Stimulated activated effector memory CD8-positive, alpha-beta T cell treated with anti-CD3 and anti-CD28 coated beads, Interleukin-12 subunit alpha, Interleukin-12 subunit beta, amount 100 ng/mL, for 72 hours (primary cell): ENCODE measurements around the gene RNASET2.
A peak's percentile ranks its signal among the peaks of the same experiment; 100 is the strongest.

Source experiments
- ATAC-seq: fragments of 150-1000 bp; cut with Tn5 transposase; 2 replicates; pipeline ENCODE4 v1.10.0; 2021
- DNase-seq, 2 donors: peaks; one replicate each; pipeline ENCODE4 v3.0.0; 2021 to 2022; ENCODE audit warnings: low spot score in 2 of 2
- H3K27ac Mint-ChIP-seq: one replicate; pipeline ENCODE4 v1.8.0; 2022; ENCODE audit warnings: mild to moderate bottlenecking, mixed read lengths
- H3K36me3 Mint-ChIP-seq: one replicate; pipeline ENCODE4 v1.8.0; 2022; ENCODE audit warnings: mild to moderate bottlenecking, mixed read lengths
- H3K4me1 Mint-ChIP-seq: one replicate; pipeline ENCODE4 v1.8.0; 2022; ENCODE audit warnings: mixed read lengths
- H3K4me3 Mint-ChIP-seq: one replicate; pipeline ENCODE4 v1.8.0; 2022; ENCODE audit warnings: mild to moderate bottlenecking, mixed read lengths
- H3K9me3 Mint-ChIP-seq: one replicate; pipeline ENCODE4 v1.8.0; 2022; ENCODE audit warnings: mixed read lengths

RNASET2 gene

DNA sequence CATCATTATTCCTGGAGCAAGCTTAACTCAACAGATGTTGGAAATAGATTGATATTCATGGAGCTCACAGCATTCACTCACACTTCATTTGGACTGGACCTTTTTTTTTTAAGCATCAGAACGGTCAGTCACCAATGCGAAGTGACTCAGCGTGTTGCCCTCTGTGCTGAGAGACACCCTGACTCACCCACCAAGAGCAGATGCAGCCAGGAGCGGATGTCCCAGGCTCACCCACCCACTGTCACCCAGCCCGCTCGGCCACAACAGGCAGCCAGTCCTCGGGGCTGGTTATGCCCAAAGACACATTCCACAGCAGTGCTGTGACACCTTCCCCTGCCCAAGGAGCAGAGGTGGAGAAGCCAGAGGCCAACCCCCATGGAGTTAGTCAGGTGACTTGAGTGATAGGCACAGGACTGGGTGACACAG lies 15.7 kb downstream of the RNASET2 start:
- DNase-seq (no peak), ATAC-seq (peak; percentile 82)
- Mint-ChIP-seq H3K4me3 (no peak overlapping the region), H3K4me1 (peaks cover 23% of the 10 kb centered on the region), H3K9me3 (no peaks in the 10 kb centered on the region), H3K36me3 (peaks cover 80% of the 10 kb centered on the region), H3K27ac (no peak overlapping the region)

DNA sequence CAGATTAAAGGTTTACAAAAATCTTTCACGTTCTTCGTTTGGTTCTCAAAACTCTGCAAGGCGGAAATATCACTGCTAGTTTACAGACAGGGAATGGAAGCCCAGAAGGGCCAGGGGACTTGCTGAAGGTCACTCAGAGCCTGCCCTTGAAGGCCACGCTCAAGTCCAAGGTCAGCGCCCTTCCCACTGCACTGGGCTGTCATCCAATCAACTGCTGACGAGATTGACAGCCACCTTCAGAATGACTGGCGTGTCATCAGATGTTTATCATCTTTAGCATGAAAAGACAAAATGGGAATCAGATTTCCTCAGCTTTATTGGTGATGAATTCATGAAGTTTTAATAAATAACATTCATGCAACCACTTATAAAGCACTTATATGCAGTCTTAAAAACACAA lies 16.5 kb downstream of the RNASET2 start:
- peaks cover 18% of the 10 kb centered on the region for H3K4me1 Mint-ChIP-seq
- no peak for ATAC-seq

DNA sequence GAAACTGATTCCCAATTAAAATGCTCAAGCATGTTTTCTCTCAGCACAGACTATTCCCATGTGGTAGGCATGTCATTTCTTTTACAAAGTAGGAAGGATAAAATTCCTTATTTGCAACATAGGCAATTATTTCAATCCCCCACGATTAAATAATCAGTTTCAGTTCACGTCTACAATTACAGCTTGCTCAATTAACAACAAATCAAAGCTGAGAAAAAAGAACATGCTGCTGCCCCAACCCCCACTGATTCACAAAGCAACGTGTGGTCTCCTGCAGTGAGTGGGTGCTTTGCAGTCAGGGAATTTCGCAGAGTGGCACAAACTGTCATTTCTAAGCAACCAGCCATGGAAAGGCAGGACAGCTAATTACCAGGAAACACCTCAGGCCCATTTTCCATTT lies 17.0 kb downstream of the RNASET2 start:
- H3K36me3 Mint-ChIP-seq, result peaks cover 84% of the 10 kb centered on the region
- peaks cover 16% of the 10 kb centered on the region for H3K4me1 Mint-ChIP-seq
- DNase-seq (no peak), ATAC-seq (no peak)
- no peaks in the 10 kb centered on the region for H3K9me3 Mint-ChIP-seq
- no peak overlapping the region for H3K27ac Mint-ChIP-seq
- no peak overlapping the region for H3K4me3 Mint-ChIP-seq

More for the DNA sequence above, 16.5 kb downstream of the RNASET2 start:
- H3K36me3 Mint-ChIP-seq, result peaks cover 80% of the 10 kb centered on the region
- no peak for DNase-seq
- no peak overlapping the region for H3K4me3 Mint-ChIP-seq
- no peak overlapping the region for H3K27ac Mint-ChIP-seq
- no peaks in the 10 kb centered on the region for H3K9me3 Mint-ChIP-seq

DNA sequence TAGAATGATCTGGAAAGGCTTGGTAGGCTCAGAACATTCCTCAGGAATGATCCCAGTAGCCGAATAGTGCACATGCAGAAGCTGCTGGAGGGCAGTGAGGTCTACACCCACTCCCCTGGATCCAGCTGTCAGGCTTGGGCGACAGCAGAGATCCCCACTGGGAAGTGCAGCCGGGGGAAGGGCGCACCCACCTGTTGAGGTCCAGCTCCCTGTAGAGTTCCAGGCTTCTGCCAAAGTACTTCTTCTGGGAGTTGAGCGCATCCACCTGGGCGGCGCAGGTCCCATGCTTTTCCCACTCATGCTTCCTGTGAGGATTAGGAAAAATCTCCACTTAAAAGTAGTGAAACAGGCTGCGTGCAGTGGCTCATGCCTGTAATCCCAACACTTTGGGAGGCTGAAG lies 17.6 kb downstream of the RNASET2 start:
- Mint-ChIP-seq H3K27ac (no peak overlapping the region), H3K4me1 (peaks cover 16% of the 10 kb centered on the region), H3K36me3 (peaks cover 85% of the 10 kb centered on the region), H3K4me3 (no peak overlapping the region), H3K9me3 (no peaks in the 10 kb centered on the region)
- ATAC-seq (no peak), DNase-seq (no peak)

DNA sequence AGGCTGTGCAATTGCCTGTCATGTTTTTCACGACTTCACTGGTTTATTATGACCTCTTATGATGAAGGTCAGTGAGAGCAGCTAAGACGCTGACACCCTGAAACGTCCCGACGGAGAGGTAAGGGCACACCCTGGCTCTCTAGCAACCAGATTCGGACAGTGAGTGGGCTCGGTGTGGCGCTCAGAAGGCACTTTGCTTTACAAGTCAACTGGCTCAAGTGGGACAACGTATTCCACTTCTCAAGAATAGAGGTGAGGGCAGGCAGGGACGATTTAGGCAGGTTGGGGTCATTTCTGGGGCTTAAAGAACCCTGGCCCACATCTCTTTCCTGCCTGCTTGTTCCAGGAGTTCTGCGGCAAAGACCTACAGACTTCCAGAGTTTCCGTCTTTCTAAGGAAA lies 18.2 kb downstream of the RNASET2 start:
- DNase-seq (no peak), ATAC-seq (no peak)
- H3K9me3 Mint-ChIP-seq, result no peaks in the 10 kb centered on the region
- peaks cover 85% of the 10 kb centered on the region for H3K36me3 Mint-ChIP-seq
- no peak overlapping the region for H3K27ac Mint-ChIP-seq
- no peak overlapping the region for H3K4me3 Mint-ChIP-seq
- peaks cover 11% of the 10 kb centered on the region for H3K4me1 Mint-ChIP-seq

DNA sequence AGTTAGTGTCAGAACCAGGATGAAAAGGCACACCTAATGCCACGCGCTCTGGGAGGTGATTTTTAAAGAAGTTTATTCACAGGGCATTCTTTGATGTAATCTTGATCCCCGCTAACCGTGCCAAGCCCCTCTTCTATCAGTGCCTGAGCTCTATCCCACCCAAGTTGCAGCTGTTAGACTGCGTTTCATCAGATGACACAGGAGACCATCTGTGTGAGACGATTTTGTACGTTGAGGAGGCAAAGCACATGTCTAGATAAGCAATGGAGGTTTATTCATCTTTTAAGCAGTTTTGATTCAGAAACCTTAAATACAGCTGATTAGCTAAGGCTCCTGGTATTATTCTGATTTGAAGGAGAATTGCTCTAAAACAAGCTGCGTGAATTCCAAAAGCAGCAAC lies 18.6 kb downstream of the RNASET2 start:
- peaks cover 81% of the 10 kb centered on the region for H3K36me3 Mint-ChIP-seq
- no peak overlapping the region for H3K4me3 Mint-ChIP-seq
- peaks cover 8% of the 10 kb centered on the region for H3K4me1 Mint-ChIP-seq
- DNase-seq, result no peak
- ATAC-seq, result no peak
- no peak overlapping the region for H3K27ac Mint-ChIP-seq
- no peaks in the 10 kb centered on the region for H3K9me3 Mint-ChIP-seq

DNA sequence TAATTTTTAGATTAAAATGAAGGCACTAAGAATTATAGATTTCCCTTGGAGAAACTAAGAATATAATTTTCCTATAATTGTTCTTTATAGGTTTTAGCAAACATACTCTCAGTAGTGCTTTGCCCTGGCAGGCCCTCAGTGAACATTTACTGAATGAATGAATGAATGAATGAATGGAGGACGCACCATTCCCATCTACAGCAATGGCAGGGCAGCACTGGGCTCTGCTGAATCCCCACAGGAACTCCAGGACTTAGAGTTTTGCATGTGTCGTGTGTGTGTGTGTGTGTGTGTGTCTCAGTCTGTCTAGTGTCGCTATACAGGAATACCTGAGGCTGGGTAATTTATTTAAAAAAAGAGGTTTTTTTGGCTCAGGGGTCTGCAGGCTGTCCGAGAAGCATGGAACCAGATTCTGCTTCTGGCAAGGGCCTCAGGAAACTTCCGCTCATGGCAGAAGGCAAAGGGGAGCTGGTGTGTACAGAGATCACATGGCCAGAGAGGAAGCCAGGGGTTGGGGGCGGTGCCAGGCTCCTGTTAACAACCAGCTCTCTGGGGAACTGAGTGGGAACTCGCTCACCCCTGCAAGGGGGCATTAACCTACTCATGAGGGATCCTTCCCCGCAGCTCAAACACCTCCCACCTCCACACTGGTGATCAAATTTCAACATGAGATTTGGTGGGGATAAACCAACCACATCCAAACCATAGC lies 20.1 kb downstream of the RNASET2 start:
- Mint-ChIP-seq H3K9me3 (no peaks in the 10 kb centered on the region), H3K36me3 (peaks cover 69% of the 10 kb centered on the region), H3K4me3 (no peak overlapping the region), H3K4me1 (peaks cover 16% of the 10 kb centered on the region), H3K27ac (no peak overlapping the region)
- ATAC-seq (no peak), DNase-seq (no peak)

DNA sequence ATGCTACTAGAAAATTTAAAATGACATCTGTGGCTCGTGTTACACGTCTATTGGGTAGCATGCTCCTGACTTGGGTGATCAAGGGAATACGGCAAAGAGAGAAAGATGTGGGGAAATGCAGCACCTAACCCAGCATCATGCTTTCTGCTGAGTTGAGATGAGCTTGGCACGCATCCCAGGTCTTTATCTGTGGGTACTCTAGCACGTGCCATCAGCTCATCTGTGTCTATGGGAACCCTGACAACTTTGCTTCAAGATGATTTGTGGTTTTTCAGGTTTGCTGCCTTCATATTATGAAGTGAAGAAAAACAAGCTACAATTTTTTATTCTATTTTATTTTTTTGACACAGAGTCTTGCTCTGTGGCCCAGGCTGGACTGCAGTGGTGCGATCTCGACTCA lies 21.0 kb downstream of the RNASET2 start:
- peaks cover 22% of the 10 kb centered on the region for H3K4me1 Mint-ChIP-seq
- no peaks in the 10 kb centered on the region for H3K9me3 Mint-ChIP-seq
- DNase-seq (no peak), ATAC-seq (no peak)
- H3K27ac Mint-ChIP-seq, result no peak overlapping the region
- H3K4me3 Mint-ChIP-seq, result no peak overlapping the region
- H3K36me3 Mint-ChIP-seq, result peaks cover 65% of the 10 kb centered on the region

DNA sequence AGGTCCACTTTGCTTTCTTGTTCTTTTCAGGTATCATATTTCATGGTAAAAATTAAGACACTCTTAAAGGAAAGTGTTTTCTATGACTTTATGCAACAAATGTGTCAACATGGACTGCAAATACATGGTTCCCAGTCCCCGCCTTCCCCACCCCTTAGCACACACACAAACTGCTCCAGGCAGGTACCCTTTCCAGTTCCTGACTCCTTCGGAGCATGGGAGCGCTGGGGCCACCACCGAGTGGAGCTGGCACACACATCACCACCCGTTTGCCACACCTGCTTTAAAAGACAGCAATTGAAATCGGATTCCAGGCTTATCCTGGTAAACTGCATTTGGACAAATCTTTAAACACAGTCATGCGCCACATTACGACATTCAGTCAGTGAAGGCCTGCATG lies 22.2 kb downstream of the RNASET2 start:
- H3K9me3 Mint-ChIP-seq, result no peaks in the 10 kb centered on the region
- DNase-seq, result no peak
- no peak overlapping the region for H3K4me3 Mint-ChIP-seq
- peaks cover 22% of the 10 kb centered on the region for H3K4me1 Mint-ChIP-seq
- H3K27ac Mint-ChIP-seq, result no peak overlapping the region
- ATAC-seq, result no peak
- peaks cover 64% of the 10 kb centered on the region for H3K36me3 Mint-ChIP-seq

DNA sequence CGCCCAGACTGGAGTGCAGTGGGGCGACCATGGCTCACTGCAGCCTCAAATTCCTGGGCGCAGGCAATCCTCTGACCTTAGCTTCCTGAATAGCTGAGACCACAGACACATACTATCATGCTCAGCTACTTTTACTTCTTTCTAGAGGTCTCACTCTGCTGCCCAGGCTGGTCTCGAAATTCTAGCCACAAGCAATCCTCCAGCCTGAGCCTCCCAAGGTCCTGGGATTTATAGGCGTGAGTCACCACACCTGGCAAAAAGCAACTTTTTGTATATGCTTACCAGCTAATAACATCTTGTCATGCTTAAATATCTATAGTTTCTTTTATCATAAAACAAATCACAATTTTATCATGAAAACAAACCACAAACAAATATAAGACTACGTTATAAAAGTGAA lies 23.0 kb downstream of the RNASET2 start:
- no peaks in the 10 kb centered on the region for H3K9me3 Mint-ChIP-seq
- H3K4me1 Mint-ChIP-seq, result peaks cover 22% of the 10 kb centered on the region
- H3K36me3 Mint-ChIP-seq, result peaks cover 64% of the 10 kb centered on the region
- H3K27ac Mint-ChIP-seq, result peak overlapping the region; percentile 65
- DNase-seq (no peak), ATAC-seq (no peak)
- no peak overlapping the region for H3K4me3 Mint-ChIP-seq

DNA sequence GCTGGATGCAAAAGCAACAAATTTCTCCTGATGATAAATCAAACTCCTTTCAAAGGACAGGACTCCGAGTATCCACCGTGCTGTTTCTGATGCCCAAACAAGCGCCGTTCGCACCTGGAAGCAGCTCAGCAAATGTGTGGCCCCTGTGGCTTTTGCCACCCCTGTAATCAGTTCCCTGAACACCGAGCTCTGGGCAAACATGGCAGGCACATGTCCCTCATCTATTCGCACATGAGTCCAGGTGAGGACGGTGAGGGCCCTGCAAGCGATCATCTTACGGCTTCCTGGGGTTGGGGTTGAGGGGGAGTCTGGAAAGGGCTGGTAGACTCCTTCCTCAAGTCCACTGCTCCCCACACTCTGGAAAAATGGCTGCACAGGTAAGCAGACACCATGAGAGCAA lies 23.7 kb downstream of the RNASET2 start:
- no peak for DNase-seq
- Mint-ChIP-seq H3K9me3 (no peaks in the 10 kb centered on the region), H3K4me1 (peaks cover 22% of the 10 kb centered on the region), H3K4me3 (no peak overlapping the region), H3K27ac (peak overlapping the region; percentile 65), H3K36me3 (peaks cover 64% of the 10 kb centered on the region)
- ATAC-seq, result no peak

DNA sequence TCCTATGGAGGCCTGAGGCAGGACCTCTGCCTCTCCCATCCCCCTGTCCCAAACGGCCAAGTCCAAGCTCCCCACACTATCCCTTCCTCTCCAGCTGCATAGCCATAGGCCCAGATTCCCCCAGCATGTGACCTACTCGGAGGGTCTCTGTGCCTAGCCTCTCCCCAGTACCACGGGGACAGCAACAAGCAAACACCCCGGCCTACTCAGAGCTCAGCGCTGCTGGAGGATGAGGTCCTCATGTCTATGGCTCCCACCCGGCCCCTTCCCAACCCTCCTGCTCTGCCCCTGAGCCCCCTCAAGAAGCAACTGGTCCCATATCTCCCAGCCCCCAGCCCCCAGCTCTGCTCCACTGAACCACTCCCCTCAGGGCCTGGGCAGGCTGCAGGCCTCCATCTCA lies 24.2 kb downstream of the RNASET2 start:
- Mint-ChIP-seq H3K27ac (peak overlapping the region; percentile 65), H3K4me3 (no peak overlapping the region)

DNA sequence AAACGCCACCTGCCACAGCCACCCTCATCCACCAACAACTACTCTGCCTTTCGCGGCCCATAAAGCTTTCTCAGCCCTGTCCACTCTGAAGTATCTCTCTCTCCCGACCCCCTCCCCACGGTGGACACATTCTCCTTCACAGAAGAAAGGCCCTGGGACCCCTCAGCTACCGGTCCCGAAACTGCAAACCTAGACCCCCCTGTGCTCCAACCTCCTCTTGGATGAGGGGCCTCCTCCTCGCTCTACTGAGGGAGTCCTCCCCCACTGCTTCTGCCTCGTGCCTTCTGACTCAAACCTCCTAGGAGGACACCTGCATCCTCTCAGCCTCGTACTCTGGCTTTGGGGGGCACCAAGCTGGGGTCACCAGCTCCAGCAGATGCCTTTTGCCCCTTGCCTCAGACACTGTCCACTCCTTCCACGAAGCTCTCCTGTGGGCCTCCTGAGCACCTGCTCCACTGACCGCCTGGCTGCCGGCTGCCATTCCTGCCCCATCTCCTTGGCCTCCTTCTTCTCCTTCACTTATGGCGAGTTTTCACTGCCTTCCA lies 24.9 kb downstream of the RNASET2 start:
- ATAC-seq, result no peak
- H3K36me3 Mint-ChIP-seq, result peaks cover 66% of the 10 kb centered on the region
- peak overlapping the region; percentile 65 for H3K27ac Mint-ChIP-seq
- H3K4me3 Mint-ChIP-seq, result no peak overlapping the region
- no peak for DNase-seq
- peaks cover 22% of the 10 kb centered on the region for H3K4me1 Mint-ChIP-seq
- H3K9me3 Mint-ChIP-seq, result no peaks in the 10 kb centered on the region

More for the DNA sequence above, 24.2 kb downstream of the RNASET2 start:
- H3K36me3 Mint-ChIP-seq, result peaks cover 64% of the 10 kb centered on the region
- no peaks in the 10 kb centered on the region for H3K9me3 Mint-ChIP-seq
- peaks cover 22% of the 10 kb centered on the region for H3K4me1 Mint-ChIP-seq
- DNase-seq (no peak), ATAC-seq (no peak)

DNA sequence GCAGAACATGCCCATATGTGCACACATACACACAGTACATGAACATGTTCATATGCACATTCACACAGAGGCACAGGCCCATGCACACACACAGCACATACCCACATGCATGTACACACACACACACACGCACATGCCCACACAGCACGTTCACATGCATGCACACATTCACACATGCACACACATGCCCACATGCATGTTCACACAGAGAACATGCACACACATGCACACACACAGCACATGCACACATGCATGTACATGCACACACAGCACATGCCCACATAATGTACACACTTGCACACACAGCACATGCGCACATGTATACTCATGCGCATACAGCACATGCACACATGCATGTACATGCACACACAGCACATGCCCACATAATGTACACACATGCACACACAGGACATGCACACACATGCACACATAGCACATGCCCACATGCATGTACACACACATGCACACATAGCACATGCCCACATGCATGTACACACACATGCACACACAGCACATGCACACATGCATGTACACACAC lies 25.9 kb downstream of the RNASET2 start:
- Mint-ChIP-seq H3K9me3 (no peaks in the 10 kb centered on the region), H3K27ac (no peak overlapping the region), H3K4me1 (peaks cover 22% of the 10 kb centered on the region), H3K36me3 (peaks cover 56% of the 10 kb centered on the region), H3K4me3 (no peak overlapping the region)
- ATAC-seq (no peak), DNase-seq (no peak)

DNA sequence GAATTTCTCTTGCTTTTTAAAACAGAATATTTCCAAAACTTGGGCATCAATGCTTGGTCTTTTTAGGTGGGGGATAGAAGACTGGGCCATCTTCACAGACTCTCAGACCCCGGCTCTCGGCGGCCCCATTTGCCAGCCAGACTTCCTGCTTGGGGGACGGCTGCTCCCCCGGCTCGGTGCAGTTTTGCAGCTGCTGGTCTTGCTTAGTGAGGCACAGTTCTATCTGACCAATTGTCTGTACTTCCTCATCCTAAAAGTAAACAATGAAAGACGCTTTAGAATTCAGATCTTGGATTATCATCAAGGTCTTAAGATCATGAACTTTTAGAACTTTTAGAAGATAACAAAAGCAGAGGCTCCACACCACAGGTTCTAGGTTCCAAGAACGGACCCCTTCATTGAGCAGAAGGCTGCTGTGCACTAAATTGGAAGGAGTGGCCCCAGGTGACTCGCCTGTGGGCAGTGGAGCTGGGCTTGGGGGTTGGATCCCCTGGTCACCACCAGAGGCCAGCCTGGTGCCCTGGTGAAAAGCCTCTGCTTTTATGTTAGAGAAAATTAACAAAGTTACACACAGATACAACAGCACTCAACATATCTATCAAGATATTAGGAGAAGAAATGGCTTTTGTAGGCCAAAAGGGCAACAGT lies 26.7 kb downstream of the RNASET2 start:
- H3K36me3 Mint-ChIP-seq, result peaks cover 49% of the 10 kb centered on the region
- DNase-seq (no peak), ATAC-seq (no peak)
- no peak overlapping the region for H3K27ac Mint-ChIP-seq
- no peak overlapping the region for H3K4me3 Mint-ChIP-seq
- H3K4me1 Mint-ChIP-seq, result peaks cover 28% of the 10 kb centered on the region
- no peaks in the 10 kb centered on the region for H3K9me3 Mint-ChIP-seq
